GM18951 (cell line): ENCODE results near the gene CEP89.
A peak's percentile ranks its signal among the peaks of the same experiment; 100 is the strongest.
"Not testable (repeated sequence)": the region's sequence is repeated elsewhere in the genome, so short reads cannot be mapped to it uniquely, and the experiment has no call there.

Experiments used
- POLR2A ChIP-seq: IDR thresholded peaks from 4 replicates; pipeline ENCODE4 v1.6.1; 2011; ENCODE audit warnings: mild to moderate bottlenecking; ENCODE audit not compliant: insufficient read length, insufficient read depth; ENCODE audit errors: extremely low read depth
- in situ Hi-C: fragments of 300-500 bp; cut with MboI; formaldehyde crosslinking; loops from one replicate; pipeline ENCODE4 v1.12.0; 2022; ENCODE audit warnings: low sequenced_read_pairs, mixed read lengths, inconsistent platforms; ENCODE audit not compliant: unreplicated experiment

CEP89 gene

DNA sequence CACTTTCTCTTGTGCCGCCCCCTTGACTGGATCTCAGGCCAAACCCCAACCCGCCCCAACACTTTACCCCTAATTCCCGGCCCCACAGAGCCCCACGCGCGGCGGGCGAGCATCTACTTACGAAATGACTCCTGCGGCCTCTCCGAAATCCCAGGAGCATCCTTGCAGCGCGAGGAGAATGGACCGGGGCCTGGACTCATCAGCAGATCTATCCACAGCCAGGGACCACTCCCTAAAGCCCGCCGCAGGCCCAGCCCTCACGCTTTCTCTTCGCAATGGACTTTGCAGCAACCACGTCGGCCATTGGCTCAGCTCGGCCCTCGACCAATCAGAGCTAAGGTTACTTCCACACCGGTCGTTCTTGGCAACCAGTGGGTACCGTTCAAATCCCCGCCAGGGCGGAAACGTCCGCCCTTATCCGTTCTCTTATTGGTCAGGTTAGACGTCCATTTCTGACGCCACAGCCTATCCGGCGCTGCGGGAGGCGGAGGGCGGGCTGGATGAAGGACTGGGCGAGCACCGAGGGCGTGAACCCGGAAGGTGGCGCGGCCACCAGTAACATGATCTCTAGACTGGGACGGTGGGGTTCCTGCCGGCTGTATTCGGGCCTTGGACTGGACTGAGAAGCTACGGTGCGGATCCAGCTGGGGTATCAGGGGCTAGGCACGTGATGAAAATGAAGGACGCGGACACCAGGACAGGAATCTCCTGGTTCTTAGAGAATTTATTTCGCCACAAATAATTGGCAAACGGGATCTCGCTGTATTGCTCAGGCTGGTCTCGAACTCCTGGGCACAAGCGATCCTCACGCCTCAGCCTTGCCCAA is at the start of gene CEP89, which contains the start of gene FAAP24:
TSS of gene CEP89 (minus strand) at position 244 of the 826 bp plus-strand sequence. CDS start at position 160, 84 bp downstream.
TSS of gene FAAP24 (plus strand) at position 528 of the 826 bp plus-strand sequence. CDS start 955 bp downstream, outside the sequence.
- TF ChIP-seq POLR2A, result peak; percentile 87
- in situ Hi-C loops, result loop anchor here (10.0 kb wide), 1 partner anchor 143 kb away; no protein-coding TSS in a partner anchor

DNA sequence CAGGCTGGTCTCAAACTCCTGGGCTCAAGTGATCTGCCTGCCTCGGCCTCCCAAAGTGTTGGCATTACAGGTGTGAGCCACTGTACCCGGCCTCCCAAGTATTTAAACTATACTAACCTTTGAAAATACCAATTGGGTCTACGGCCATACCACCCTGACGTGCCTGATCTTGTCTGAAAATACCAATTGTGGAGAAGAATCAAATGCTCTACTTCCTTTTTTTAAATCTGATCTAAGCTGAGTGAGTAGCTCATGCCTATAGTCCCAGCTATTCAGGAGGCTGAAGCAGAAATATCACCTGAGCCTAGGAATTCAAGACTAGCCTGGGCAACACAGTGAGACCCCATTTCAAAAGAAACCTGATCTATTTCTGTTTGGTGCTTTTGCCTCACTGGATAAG is 39.1 kb upstream of the CEP89 start:
- in situ Hi-C loops, result not testable (repeated sequence)

DNA sequence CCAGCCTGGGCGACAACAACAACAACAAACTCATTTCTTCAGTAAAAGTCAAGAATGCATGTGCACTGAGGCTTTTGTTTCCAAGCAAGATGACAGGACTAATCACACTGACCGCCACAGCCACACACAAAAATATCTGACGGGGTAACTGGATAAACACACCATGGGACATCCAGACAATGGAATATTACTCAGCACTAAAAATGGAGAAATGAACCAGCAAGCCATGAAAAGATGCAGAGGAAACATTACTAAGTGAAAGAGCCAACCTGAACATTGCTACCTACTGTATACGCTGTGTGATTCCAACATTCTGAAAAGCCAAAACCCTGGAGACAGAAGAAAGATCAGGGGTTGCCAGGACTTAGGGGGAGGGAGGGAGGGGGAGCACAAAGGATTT is 37.0 kb upstream of the CEP89 start:
- in situ Hi-C loops, result no loop called here
- TF ChIP-seq POLR2A, result no peak

DNA sequence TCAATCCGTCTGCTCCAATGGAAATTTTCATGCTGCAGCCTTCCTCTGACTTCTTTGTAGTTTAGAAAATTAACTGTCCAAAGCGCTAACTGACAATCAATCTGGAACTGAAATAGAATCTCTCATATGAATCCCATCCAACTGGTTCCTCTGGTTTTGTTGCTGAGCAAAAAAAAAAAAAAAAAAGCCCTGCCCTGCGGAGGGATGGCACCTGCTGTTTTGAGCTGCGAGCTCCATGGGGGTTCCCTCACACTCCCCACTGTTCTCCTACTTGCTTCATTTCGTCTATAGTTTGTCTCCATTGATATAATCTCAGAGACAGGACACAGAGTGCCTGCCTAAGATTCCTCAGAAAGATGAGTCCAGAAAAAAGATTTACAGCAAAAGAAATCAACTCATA is 33.7 kb upstream of the CEP89 start:
- no peak for TF ChIP-seq POLR2A
- in situ Hi-C loops, result no loop called here

DNA sequence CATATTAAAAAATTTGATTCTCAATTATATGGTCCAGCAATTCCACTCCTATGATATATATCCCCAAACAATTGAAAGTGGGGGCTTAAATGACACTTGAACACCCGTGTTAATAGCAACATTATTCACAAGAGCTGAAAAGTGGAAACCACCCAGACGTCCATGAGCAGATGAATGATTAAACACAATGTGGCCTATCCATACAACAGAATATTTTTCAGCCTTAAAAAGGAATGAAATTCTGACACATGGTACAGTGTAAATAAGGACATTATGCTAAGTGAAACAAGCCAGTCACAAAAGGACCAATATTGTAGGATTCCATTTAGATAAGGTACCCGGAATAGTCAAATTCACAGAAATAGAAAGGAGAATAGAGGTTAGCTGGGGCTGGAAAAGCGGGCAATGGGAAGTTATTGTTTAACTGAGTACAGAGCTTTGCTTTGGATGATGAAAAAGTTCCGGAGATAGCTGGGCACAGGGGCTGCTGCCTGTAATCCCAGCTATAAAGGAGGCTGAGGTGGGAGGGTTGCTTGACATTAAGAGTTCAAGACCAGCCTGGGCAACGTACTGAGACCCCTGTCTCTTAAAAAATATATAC is 31.8 kb upstream of the CEP89 start:
- in situ Hi-C loops, result not testable (repeated sequence)

DNA sequence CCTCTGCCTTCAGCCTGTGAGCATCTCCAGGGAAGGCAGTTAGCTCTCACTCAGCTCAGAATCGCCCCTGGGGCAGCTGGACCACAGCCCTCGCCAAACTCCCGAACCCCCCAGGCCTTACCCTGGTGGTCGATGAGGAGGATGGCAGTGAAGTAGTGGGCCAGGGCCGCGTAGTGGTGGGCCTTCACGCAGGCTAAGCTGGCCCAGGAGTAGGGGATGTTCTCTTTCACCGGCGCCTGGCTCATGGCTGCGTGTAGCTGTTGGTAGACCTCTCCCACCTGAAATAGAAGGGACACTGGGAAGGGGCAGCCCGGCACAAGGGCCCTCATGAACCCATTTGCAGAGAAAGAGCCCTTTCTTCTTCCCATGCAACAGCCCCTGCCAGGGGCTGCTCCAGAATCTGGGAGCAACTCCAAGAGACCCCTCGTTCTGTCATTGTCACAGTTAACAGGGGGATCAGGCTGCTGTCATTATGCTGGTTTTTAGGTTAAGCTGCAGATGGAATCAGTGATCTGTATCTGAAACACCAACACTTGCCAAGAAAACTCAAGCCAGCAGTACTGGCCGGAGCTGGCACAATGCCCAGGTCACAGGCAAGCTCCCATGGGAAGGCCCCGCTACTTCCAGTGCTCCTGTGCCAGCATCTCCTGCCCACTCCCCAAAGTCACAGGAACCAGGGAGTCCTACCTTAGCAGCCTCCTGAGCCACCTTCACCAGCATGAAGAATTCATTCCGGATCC is 30.5 kb upstream of the CEP89 start:
- in situ Hi-C loops, result not testable (repeated sequence)

DNA sequence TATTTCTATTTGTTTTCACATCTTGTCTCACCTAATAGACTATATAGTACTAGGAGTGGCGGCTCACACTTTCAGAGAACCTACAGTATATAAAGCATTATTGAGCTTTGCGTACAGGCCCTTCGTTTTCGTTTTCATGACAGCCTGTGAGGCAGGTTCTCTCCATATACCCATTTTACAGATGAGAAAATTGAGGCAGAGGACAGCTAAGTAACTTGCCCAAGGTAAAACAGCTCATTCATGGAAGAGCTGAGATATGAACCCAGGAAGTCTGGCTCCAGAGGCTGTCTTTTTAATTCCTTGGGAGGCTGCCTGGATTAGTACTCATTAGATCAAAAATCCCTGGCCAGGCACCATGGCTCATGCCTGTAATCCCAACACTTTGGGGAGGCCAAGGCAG is 29.2 kb upstream of the CEP89 start:
- in situ Hi-C loops, result no loop called here
- TF ChIP-seq POLR2A, result no peak

DNA sequence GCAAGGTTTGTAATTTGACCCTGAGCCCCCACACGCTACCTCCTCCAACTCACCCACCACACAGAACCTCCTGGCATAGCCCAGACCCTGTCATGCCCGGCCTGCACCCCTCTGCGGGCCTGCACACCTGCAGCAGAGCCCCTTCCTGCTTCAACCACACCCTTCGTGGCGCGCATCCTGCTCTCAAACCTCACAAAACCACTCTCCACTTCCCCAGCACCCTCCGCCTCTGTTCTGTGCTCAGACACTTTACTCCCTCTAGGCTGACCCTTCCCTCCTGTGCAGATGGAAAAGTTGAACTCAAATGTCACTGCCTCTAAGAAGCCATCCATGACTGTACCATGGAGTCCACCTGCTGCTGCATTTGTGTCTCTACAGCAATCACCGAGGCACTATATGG is 28.8 kb upstream of the CEP89 start:
- TF ChIP-seq POLR2A, result no peak
- in situ Hi-C loops, result no loop called here

DNA sequence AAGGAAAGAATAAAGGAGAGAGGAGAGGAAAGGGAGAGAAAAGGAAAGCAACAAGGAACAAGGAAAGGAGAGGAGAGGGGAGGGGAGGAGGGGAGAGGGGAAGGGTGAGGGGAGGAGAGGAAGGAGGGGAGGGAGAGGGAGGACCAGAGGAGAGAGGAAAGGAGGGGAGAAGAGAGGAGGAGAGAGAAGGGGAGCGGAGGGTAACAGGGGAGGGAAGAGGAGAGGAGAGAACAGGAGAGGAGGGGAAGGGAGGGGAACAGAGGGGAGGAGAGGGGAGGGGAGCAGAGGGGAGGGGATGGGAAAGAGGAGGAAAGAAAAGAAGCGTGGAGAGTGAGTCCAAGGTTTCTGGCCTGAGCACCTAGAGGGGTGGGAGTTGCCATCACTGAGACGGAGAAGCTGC is 27.0 kb upstream of the CEP89 start:
- no peak for TF ChIP-seq POLR2A
- in situ Hi-C loops, result no loop called here

DNA sequence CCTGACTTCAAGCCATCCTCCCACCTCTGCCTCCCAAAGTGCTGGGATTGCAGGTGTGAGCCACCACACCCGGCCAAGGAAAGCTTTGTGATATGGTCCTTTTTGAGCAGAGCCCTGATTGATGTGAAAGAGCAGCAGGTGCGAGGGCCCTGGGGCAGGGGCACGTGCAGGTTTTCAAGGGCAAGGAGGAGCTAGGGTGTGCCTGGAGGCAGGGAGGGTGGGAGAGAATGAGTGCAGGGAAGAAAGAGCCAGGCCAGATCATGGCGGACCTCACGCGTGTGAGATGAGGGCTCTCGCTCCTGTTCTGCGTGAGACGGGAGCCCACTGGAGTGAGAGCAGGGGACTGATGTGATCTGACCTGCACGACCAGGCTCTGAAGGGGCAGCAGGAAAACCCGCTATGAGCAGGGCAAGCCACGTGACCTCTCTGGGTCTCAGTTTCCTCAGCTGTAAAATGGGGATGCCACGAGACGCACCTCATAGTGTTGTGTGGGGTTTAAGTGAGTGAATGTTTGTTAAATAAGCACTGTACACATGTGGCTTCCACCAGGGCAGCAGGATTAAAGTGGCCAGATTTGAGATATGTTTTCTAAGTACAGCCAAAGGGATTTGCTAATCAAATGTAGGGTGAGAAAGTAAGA is 26.1 kb upstream of the CEP89 start:
- TF ChIP-seq POLR2A, result no peak
- in situ Hi-C loops, result no loop called here

DNA sequence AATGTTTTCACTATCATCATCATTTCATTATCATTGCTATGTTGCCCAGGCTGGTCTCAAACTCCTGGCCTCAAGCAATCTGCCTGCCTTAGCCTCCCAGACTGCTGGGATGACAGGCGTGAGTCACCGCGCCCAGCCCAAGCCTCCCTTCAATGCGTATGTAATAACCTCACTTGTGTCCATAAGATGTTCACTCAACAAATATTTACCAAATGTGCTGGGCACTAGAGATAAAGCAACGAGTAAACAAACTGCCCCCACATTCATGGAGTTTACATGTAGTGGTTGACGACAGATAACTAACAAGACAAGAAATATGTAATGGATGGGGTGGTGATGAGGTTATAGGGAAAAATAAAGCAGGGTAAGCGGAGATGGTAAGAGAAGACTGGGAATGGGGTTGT is 25.3 kb upstream of the CEP89 start:
- in situ Hi-C loops, result not testable (repeated sequence)

DNA sequence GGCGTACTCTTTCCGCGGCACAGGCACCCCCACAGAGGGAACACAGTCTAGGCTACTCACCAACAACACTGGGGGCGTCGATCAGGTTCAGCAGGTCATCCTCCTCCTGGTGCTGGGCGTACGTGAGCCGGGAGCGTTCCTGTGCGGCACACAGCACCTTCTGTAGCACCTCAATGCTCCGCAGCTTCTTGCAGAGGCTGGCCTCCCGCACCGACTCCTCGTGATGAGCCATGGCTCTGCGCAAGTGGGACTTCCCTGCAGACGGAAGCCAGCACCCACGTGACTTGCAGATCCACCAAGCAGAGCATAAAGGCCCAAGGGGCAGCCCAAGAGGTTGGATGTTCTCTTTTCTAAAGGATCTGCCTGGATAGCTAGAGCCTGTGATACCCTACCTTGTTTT is 24.2 kb upstream of the CEP89 start:
- in situ Hi-C loops, result not testable (repeated sequence)

DNA sequence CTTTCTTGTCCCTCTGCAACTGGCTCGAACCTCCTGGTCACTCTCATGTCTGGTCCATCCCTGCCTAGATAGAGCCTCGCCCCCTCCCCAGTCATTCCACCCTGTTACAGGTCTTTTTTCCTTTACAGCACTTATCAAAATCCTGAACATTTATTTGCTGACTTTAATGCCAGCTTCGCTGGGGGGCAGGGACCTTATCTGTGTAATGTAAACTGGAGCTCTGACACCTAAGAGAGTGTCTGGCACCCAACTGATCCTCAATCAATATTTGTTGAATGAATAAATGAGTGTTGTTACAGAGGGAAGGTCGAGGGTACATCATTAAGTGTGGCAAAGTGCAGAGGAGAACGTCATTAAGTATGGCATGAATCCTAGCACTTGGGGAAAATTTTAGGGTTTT is 17.0 kb upstream of the CEP89 start:
- in situ Hi-C loops, result no loop called here
- TF ChIP-seq POLR2A, result no peak

DNA sequence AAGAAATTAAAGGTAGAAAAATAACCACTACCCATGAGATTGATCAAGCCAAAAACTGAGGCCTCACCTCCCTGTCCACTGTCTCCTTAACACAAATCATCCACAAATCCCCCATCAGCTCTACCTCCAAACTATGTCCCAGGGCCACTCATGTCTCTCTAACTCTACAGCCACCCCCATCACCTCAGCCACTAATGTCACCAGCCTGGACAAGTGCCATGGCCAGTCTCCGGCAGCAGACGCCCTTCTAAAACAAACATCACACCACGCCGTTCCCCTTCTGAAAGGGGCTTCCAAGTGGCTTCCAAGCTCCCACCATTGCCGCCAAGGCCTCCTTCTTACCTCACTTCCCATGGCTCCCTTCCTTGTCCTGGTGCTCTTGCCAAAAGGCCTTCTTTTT is 16.5 kb upstream of the CEP89 start:
- in situ Hi-C loops, result not testable (repeated sequence)

DNA sequence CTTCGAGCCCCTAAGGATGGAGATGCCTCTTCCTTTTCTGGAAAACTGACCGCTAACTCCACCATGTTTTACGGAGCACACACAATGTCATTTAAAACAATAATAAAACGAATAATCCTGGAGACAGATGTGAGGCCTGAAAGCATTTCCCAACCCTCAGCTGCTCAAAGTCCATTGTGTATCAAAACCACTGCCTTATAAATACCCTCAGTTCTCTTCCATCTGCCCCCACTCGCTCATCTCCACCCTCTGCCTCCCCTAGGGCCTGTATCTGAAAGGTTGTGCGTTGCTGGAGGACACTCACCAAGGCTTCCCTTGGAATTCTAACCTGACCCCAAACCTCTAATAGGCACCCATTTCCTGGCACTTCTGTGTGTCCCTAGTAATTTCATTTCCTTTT is 10.7 kb upstream of the CEP89 start:
- in situ Hi-C loops, result not testable (repeated sequence)

DNA sequence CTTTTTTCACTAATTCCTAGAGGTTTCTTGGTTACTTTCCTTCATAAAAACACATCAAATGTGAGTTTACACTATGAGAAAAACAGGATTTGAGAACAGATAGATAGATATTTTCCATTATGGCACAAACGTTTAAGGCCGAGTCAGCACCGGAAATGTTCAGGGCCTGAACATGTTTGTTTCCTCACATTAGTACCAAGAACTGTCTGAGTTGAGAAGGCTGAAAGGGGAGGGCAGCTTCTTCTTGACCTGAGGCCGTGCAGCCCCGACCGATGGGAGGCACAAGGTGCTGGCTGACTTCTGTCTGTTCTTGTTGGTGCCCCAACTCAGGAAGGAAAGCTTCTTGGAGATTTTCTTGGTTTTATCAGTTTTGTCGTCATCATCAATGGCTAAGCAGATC is 8.0 kb upstream of the CEP89 start:
- in situ Hi-C loops, result loop anchor here (10.0 kb wide), 1 partner anchor 135 kb away; no protein-coding TSS in a partner anchor

DNA sequence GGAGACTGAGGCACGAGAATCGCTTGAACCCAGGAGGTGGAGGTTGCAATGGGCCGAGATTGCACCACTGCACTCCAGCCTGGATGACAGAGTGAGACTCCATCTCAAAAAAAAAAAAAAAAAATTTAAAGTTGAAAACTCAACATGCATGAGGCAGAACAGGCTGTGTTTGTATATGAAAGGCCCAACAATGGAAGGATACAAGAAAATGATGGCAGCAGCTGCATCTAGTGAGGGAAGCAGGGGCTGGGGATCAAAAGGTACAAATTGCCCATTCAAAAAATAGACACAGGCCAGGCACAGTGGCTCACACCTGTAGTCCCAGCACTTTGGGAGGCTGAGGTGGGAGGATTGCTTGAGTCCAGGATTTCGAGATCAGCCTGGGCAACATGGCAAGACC is 6.1 kb upstream of the CEP89 start:
- in situ Hi-C loops, result loop anchor here (10.0 kb wide), 1 partner anchor 137 kb away; no protein-coding TSS in a partner anchor
